Measurements from ENCODE around the gene TNNI2.

The TNNI2 gene

GRCh38 chr11:1863352-1864216 lies 24.8 kb downstream of the TNNI2 start:
- no peak for TF ChIP-seq CTCF (IDR thresholded peaks at IDR 0.05; ENCODE audit: low read depth, low read length)
- no peak overlapping the region for H3K4me3 ChIP-seq (ENCODE audit: low read depth, low read length)

GRCh38 chr11:1864231-1864630 lies 25.4 kb downstream of the TNNI2 start:
- no peak for TF ChIP-seq CTCF (IDR thresholded peaks at IDR 0.05; ENCODE audit: low read depth, low read length)

GRCh38 chr11:1864831-1865665 lies 26.3 kb downstream of the TNNI2 start:
- TF ChIP-seq CTCF (IDR thresholded peaks at IDR 0.05; ENCODE audit: low read depth, low read length): no peak
- H3K4me3 ChIP-seq (ENCODE audit: low read depth, low read length): no peak overlapping the region

More at GRCh38 chr11:1864231-1864630, 25.4 kb downstream of the TNNI2 start:
- no peak overlapping the region for H3K4me3 ChIP-seq (ENCODE audit: low read depth, low read length)

DNA sequence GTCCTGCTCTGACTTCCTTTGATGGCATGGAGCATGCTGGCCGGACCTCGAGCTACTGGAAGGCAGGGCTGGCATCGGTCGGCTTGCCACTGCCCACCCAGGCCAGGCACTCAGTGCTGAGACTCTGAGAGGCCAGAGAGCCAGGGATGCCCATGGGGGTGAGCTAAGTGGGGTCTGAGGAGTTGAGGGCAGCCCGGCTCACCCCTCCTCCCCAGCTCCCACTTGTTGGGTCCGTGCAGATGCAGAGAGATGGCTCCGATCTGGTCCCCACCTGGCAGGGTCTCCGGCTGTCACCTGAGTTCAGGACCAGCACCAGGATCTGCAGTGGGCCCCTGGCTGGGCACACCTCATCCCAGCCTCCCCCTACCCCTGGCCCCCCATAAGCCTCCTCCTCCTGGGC lies 27.4 kb downstream of the TNNI2 start:
- H3K4me3 ChIP-seq (ENCODE audit: low read depth, low read length): no peak overlapping the region
- no peak for TF ChIP-seq CTCF (IDR thresholded peaks at IDR 0.05; ENCODE audit: low read depth, low read length)

DNA sequence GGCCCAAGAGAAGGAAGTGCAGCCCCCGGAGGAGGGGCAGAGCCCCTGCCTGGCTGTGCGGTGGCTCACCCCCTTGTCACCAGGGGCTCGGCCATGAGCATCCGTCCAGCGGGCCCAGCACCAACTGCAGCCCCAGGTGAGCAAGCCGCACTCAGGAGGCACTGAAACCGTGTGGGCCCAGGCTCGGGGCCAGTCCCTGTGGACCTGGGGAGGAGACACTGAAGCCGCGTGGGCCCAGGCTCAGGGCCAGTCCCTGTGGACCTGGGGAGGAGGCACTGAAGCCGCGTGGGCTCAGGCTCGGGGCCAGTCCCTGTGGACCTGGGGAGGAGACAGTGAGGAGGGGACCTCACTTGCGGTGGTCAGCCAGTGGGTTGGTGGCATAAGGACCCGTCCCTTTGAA lies 28.0 kb downstream of the TNNI2 start:
- H3K4me3 ChIP-seq (ENCODE audit: low read depth, low read length): no peak overlapping the region
- no peak for TF ChIP-seq CTCF (IDR thresholded peaks at IDR 0.05; ENCODE audit: low read depth, low read length)

DNA sequence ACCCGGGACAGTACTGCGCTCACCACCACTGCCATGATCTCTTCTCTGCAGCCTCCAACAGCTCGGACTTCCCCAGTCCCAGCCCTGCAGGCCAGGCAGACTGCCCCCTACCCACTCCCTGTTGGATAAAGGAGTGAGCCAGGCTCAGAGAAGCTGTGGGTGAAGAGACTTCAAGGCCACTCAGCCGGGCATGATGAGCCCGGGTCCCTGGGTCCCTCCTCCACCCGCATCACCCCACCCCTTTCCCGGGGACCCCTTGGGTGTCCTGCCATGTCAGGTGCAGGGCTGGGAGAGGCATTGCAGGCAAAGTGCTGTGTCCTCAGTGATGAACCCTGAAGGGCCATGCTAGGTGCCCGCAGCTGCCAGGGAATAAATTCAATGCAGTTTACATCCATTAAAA lies 28.6 kb downstream of the TNNI2 start:
- no peak for TF ChIP-seq CTCF (IDR thresholded peaks at IDR 0.05; ENCODE audit: low read depth, low read length)
- no peak overlapping the region for H3K4me3 ChIP-seq (ENCODE audit: low read depth, low read length)
